Left ventricle myocardium inferior (tissue), 1 donor: ENCODE results near the gene TAB2. TPM values are rescaled to one million over a fixed set of nuclear protein-coding genes. Genes with fewer than 3 reads are reported as not detected.

ENCODE experiments used
- DNase-seq: peaks from one replicate; pipeline ENCODE4 v3.0.0-alpha.2; 2020
- H3K27ac ChIP-seq: fragments of 200-600 bp; replicated peaks from 2 replicates; pipeline ENCODE4 v1.8.0; 2021
- H3K27me3 ChIP-seq: fragments of 200-600 bp; 2 replicates; pipeline ENCODE4 v1.8.0; 2021; ENCODE audit warnings: low read depth
- H3K36me3 ChIP-seq: fragments of 200-600 bp; 2 replicates; pipeline ENCODE4 v1.8.0; 2021
- H3K4me1 ChIP-seq: fragments of 200-600 bp; 2 replicates; pipeline ENCODE4 v1.8.0; 2021
- H3K4me3 ChIP-seq: fragments of 200-600 bp; 2 replicates; pipeline ENCODE4 v1.8.0; 2021; ENCODE audit warnings: mild to moderate bottlenecking, moderate library complexity
- H3K9me3 ChIP-seq: fragments of 200-600 bp; replicated peaks from 2 replicates; pipeline ENCODE4 v1.8.0; 2021
- intact Hi-C: fragments of 100-400 bp; cut with micrococcal nuclease; formaldehyde crosslinking; loops from one replicate; pipeline ENCODE4 v1.11.0; 2022
- total RNA-seq: library from RNA; stranded (reverse); fragmentation: NEBNext Ultra II Directional; extraction: Animal tissue kit (Norgen Biotek cat#: 25700); gene quantifications from one replicate; pipeline ENCODE4 v1.2.1, GENCODE V29; 2021
- TF ChIP-seq, protein P1 (sequence below): fragments of 200-600 bp; IDR thresholded peaks from 2 replicates; pipeline ENCODE4 v1.8.0; 2021; ENCODE audit warnings: antibody characterized with exemption, mild to moderate bottlenecking, borderline replicate concordance
- donor health status: DM: no; HTN: yes; CAD: no; lungs with severe emphysema.

TAB2 gene
- total RNA-seq, 1 donor from 2014 or later, result 56.7 TPM

DNA sequence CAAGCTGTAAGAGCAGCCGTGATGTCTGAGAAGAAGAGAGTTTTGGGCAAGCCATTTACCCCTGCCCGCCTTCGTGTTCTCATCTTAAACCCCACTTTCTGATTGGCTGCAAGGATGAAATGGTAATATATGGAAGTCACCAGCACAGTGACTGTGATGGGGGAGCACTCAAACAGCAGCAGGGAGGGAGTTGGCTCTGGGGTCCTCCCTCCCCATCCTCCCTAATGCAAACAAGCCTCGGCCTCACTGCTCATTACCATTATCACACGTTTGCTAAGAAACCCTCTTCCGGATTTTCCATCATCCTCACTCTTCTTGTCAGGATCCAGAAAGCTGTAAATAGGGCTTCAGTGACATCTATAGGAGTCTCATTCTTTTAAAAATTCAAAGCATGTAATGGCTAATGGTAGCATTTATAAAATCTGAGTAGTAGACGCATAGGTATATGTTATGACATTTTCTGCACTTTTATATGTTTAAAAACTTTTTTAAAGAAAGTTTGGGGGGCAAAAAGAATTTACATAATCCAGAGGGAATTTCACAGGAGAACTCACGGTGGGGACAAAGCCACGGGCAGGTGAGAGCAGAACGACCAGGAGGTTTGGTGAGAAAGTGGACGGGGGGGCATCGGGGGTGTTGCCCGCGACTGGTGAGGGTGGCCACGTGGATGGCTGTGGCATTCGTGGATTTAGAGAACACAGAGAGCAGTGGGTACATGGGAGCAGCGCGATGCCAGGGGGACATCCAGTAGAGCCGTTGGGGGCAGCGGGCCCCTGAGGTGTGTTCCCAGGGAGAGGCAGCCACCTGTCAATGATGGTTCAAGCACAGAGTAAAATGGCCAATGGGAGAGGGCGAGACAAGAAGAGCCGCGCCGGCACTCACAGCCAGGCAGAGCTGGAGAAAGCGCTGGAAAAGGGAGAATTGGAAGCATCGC, 112.2 kb downstream of the TAB2 start:
- Histone ChIP-seq H3K27me3 (peaks cover 21% of the 10 kb centered on the region), H3K4me1 (peaks cover 4% of the 10 kb centered on the region), H3K36me3 (no peaks in the 10 kb centered on the region), H3K4me3 (no peak overlapping the region), H3K27ac (no peak overlapping the region), H3K9me3 (no peaks in the 10 kb centered on the region)
- intact Hi-C loops, result loop anchor here (5.0 kb wide), 1 partner anchor 347 kb away; no protein-coding TSS in a partner anchor
- DNase-seq, result no peak
- TF ChIP-seq, protein P1, sequence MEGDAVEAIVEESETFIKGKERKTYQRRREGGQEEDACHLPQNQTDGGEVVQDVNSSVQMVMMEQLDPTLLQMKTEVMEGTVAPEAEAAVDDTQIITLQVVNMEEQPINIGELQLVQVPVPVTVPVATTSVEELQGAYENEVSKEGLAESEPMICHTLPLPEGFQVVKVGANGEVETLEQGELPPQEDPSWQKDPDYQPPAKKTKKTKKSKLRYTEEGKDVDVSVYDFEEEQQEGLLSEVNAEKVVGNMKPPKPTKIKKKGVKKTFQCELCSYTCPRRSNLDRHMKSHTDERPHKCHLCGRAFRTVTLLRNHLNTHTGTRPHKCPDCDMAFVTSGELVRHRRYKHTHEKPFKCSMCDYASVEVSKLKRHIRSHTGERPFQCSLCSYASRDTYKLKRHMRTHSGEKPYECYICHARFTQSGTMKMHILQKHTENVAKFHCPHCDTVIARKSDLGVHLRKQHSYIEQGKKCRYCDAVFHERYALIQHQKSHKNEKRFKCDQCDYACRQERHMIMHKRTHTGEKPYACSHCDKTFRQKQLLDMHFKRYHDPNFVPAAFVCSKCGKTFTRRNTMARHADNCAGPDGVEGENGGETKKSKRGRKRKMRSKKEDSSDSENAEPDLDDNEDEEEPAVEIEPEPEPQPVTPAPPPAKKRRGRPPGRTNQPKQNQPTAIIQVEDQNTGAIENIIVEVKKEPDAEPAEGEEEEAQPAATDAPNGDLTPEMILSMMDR, result no peak

DNA sequence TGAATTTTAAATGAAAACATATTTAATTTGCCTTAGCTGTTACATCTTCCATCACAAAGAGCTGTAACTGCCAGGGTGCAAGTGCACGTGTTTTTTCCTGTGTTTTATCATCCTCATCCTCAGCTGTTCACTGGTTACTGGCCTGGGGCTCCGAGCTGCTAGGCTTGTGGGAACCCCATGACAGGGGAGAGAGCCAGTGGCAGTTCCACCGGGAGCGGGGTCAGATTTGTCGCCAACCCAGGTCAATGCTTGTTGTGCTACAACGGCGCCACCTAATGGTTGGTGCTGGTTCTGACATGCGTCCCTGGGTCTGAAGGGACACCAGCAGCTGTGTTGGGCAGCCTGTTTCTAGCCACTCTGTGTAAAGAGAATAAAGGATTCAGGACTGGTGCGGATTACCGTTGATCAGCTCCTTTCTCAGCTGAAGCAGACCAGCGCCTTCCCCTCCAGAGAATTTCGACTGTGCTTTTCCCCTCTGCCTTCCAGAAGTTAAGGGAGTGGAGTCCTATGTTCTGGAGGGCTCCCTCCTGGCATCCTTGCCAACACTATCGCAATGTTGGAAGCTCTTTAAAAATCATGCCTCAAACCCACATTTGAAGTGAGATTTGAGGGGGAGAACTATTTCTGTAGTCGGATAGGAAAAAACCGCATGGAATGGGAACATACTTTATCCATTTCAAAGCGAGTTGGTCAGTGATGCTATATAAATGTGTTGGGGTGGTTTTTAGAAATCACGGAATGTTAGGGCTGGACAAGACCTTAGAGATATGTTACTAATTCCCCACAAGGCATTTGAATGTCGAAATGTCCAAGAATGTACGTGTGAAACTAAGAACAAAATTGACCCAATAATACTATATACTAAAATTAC, 114.6 kb downstream of the TAB2 start:
- no peak overlapping the region for H3K4me3 ChIP-seq
- peak; percentile 89 for DNase-seq
- TF ChIP-seq, protein P1, result peak; percentile 98
- H3K27ac ChIP-seq, result no peak overlapping the region
- intact Hi-C loops, result loop anchor here (5.0 kb wide), 1 partner anchor 350 kb away; no protein-coding TSS in a partner anchor
- peaks cover 21% of the 10 kb centered on the region for H3K27me3 ChIP-seq
- H3K9me3 ChIP-seq, result no peaks in the 10 kb centered on the region
- H3K4me1 ChIP-seq, result peaks cover 4% of the 10 kb centered on the region
- no peaks in the 10 kb centered on the region for H3K36me3 ChIP-seq

DNA sequence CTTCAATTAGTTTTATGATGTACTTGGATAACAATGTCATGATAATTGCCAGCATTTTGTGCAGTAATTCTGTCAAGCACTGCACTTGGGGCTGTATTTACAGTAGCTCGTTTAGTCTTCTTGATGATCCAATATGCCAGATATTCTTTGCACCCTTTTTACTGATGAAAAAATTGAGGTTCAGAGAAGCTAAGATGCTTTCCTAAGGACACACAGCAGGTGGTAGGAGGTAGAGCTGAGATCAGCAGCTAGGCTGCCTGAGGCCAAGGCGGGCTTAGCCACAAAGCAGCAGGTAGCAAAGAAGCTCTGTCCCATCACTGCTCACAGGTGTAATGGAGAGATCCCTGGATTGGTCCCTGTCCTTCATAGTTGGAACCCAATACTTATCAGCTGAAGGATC, 115.9 kb downstream of the TAB2 start:
- Histone ChIP-seq H3K27me3 (peaks cover 13% of the 10 kb centered on the region), H3K27ac (no peak overlapping the region), H3K9me3 (no peaks in the 10 kb centered on the region), H3K36me3 (no peaks in the 10 kb centered on the region), H3K4me1 (peaks cover 4% of the 10 kb centered on the region), H3K4me3 (no peak overlapping the region)
- intact Hi-C loops, result loop anchor here (5.0 kb wide), 1 partner anchor 351 kb away; no protein-coding TSS in a partner anchor
- no peak for DNase-seq
- TF ChIP-seq, protein P1, result no peak

DNA sequence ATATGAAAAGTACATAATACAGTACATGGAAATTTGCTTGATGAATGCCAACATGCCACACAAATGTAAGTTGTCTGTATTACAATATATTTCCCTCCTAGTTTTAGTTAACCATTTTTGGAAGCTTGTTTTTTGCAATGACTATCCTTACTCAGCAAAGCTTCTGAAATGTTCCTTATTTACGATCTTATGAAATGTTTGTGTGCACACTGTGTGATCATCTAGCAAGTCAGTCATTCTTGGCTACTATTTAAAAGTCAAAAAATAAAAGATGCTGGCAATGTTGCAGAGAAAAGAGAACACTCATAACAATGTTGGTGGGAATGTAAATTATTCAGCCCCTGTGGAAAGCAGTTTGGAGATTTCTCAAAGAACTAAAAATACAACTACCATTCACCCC, 116.4 kb downstream of the TAB2 start:
- intact Hi-C loops, result loop anchor here (5.0 kb wide), 1 partner anchor 352 kb away; no protein-coding TSS in a partner anchor
- H3K4me3 ChIP-seq, result no peak overlapping the region
- no peaks in the 10 kb centered on the region for H3K9me3 ChIP-seq
- TF ChIP-seq, protein P1, result no peak
- peaks cover 4% of the 10 kb centered on the region for H3K4me1 ChIP-seq
- peaks cover 9% of the 10 kb centered on the region for H3K27me3 ChIP-seq
- H3K36me3 ChIP-seq, result no peaks in the 10 kb centered on the region
- DNase-seq, result no peak
- H3K27ac ChIP-seq, result no peak overlapping the region

DNA sequence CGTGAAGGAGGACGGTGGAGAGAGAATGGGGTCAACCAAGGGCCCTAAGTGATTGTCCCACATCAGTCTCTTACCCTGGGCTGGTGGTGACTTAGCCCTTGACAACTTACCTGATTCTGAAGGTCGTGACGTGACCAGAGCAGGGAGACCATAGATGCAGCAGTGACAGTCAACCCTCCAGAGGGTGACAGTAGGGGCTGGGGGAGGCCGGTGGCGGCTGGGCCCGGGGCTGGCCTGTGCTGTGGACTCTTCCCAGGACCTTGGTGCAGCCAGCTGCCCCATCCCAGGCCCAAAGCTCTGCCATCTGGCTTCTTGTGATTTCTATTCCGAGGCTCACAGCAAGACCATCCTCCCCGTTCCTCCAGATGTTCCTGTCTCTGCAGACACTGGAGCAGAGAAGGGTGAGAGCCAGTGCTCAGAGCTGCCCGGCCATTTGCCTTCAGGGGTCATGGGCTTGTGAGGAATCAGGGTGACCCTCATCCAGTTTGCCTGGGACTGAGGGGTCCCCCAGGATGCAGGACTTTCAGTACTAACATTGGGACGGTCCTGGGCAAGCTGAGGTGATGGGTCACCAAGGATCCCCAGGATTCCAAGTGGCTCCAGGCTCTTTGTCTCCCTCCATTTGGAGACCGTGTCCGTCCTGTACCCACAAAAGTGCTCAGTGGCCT, 118.5 kb downstream of the TAB2 start:
- intact Hi-C loops, result loop anchor here (5.0 kb wide), 1 partner anchor 409 kb away; no protein-coding TSS in a partner anchor
- H3K4me1 ChIP-seq, result peaks cover 4% of the 10 kb centered on the region
- no peak overlapping the region for H3K4me3 ChIP-seq
- no peak for DNase-seq
- no peak overlapping the region for H3K27ac ChIP-seq
- H3K36me3 ChIP-seq, result no peaks in the 10 kb centered on the region
- TF ChIP-seq, protein P1, result no peak
- H3K27me3 ChIP-seq, result peaks cover 13% of the 10 kb centered on the region
- H3K9me3 ChIP-seq, result no peaks in the 10 kb centered on the region
